KMS-11 (cell line): ENCODE results near the gene ITPR2.

ENCODE experiments used
- H2AFZ ChIP-seq: fragments of 200-600 bp; sonication (generic); 2 replicates; pipeline ENCODE4 v1.6.1; 2016; ENCODE audit warnings: antibody characterized with exemption, mixed run types, low read depth
- H3K27ac ChIP-seq: fragments of 200-600 bp; sonication (generic); 2 replicates; pipeline ENCODE4 v1.6.1; 2016; ENCODE audit warnings: mild to moderate bottlenecking, mixed run types
- H3K27me3 ChIP-seq: fragments of 200-600 bp; sonication (generic); 2 replicates; pipeline ENCODE4 v1.6.1; 2017; ENCODE audit warnings: mild to moderate bottlenecking, low read depth, mixed run types, moderate library complexity; ENCODE audit not compliant: insufficient read depth
- H3K36me3 ChIP-seq: fragments of 200-600 bp; sonication (generic); 2 replicates; pipeline ENCODE4 v1.6.1; 2017; ENCODE audit warnings: mild to moderate bottlenecking, mixed run types; ENCODE audit not compliant: insufficient read depth
- H3K4me1 ChIP-seq: fragments of 200-600 bp; sonication (generic); 2 replicates; pipeline ENCODE4 v1.6.1; 2016; ENCODE audit warnings: mild to moderate bottlenecking, low read depth, mixed run types; ENCODE audit not compliant: poor library complexity, severe bottlenecking
- H3K4me2 ChIP-seq: fragments of 200-600 bp; sonication (generic); 2 replicates; pipeline ENCODE4 v1.7.0; 2016; ENCODE audit warnings: mild to moderate bottlenecking, mixed run types
- H3K4me3 ChIP-seq: fragments of 200-600 bp; sonication (generic); IDR thresholded peaks from 2 replicates; pipeline ENCODE4 v1.6.1; 2017; ENCODE audit warnings: low read depth, low read length, mixed read lengths; ENCODE audit not compliant: insufficient read depth
- H3K79me2 ChIP-seq: fragments of 200-600 bp; sonication (generic); 2 replicates; pipeline ENCODE4 v1.6.1; 2016; ENCODE audit warnings: low read depth, mixed run types; ENCODE audit not compliant: insufficient read depth
- H3K9ac ChIP-seq: fragments of 200-600 bp; sonication (generic); 2 replicates; pipeline ENCODE4 v1.6.1; 2016; ENCODE audit warnings: mild to moderate bottlenecking, mixed run types
- H4K20me1 ChIP-seq: fragments of 200-600 bp; sonication (generic); 2 replicates; pipeline ENCODE4 v1.6.1; 2016; ENCODE audit warnings: mild to moderate bottlenecking, mixed run types; ENCODE audit not compliant: insufficient read depth
- TF ChIP-seq, protein P1 (sequence below): fragments of 200-600 bp; sonication (generic); conservative IDR thresholded peaks from 2 replicates; pipeline ENCODE4 v1.6.1; 2017; ENCODE audit warnings: low read depth, mild to moderate bottlenecking, antibody characterized with exemption, low read length, moderate library complexity, mixed read lengths

The ITPR2 gene

DNA sequence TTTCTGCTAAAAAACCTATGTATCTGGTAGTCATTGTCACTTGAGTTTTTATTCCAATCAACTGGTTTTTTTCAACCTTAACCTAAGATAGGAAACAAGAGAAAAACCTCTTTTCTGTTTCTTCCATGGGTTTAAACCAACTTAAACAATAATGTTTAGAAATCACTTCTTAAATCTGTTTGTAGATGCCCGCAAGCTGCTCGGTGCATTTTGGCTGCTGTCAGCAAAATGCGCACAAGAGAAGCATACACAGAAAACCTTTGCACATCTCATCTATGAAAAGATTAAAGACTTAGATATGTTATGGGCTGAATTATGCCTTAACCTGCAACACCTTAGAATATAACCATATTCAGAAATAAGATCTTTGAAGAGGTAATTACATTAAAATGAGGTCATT, 299.8 kb downstream of the ITPR2 start:
- no peaks in the 10 kb centered on the region for H3K27me3 ChIP-seq
- no peaks in the 10 kb centered on the region for H3K79me2 ChIP-seq
- H3K27ac ChIP-seq, result no peak overlapping the region
- TF ChIP-seq, protein P1, sequence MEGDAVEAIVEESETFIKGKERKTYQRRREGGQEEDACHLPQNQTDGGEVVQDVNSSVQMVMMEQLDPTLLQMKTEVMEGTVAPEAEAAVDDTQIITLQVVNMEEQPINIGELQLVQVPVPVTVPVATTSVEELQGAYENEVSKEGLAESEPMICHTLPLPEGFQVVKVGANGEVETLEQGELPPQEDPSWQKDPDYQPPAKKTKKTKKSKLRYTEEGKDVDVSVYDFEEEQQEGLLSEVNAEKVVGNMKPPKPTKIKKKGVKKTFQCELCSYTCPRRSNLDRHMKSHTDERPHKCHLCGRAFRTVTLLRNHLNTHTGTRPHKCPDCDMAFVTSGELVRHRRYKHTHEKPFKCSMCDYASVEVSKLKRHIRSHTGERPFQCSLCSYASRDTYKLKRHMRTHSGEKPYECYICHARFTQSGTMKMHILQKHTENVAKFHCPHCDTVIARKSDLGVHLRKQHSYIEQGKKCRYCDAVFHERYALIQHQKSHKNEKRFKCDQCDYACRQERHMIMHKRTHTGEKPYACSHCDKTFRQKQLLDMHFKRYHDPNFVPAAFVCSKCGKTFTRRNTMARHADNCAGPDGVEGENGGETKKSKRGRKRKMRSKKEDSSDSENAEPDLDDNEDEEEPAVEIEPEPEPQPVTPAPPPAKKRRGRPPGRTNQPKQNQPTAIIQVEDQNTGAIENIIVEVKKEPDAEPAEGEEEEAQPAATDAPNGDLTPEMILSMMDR, result no peak
- H3K9ac ChIP-seq, result no peak overlapping the region
- no peaks in the 10 kb centered on the region for H3K4me1 ChIP-seq
- H3K4me2 ChIP-seq, result no peak overlapping the region
- no peaks in the 10 kb centered on the region for H3K36me3 ChIP-seq
- no peaks in the 10 kb centered on the region for H4K20me1 ChIP-seq
- H2AFZ ChIP-seq, result no peak overlapping the region
- no peak overlapping the region for H3K4me3 ChIP-seq

DNA sequence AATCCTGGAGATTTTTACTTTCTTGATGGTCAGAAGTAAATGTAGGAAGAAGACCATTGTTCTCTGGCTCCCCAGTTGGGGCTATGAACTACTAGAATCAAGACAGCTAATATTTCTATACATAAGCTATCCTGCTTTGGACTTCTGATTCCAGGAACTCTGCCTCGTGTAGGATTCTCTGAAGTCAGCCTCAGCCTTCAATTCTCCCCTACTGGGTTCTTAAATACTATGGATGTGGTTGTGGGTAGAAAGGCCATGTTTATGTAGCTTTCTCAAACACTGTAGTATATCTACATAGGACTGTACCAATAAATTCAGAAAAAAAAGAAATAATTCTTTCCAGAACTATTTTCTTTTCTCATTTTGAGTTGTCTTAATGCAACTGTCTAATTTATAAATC, 302.5 kb downstream of the ITPR2 start:
- Histone ChIP-seq H4K20me1 (no peaks in the 10 kb centered on the region), H3K4me1 (no peaks in the 10 kb centered on the region), H3K4me2 (no peak overlapping the region), H3K36me3 (no peaks in the 10 kb centered on the region), H2AFZ (no peak overlapping the region), H3K4me3 (no peak overlapping the region), H3K79me2 (no peaks in the 10 kb centered on the region), H3K27me3 (no peaks in the 10 kb centered on the region), H3K27ac (no peak overlapping the region), H3K9ac (no peak overlapping the region)
- TF ChIP-seq, protein P1, result no peak

DNA sequence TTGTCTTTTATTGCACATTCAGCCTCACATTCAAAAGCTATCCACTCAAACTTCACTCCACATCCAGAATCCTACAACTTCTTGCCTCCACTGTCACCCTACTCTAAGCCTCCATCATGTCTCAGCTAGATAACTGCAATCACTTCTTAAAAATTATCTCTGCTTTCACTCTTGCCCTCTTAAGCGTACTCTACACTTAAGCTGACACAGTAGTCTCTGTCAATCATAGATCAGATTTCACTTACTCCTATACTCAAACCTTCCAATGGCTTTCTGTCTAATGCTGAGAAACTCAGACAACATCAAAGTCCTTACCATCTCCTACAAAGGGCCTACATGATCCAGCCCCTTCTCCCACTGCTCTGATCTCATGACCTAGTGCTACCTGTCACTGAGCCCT, 304.1 kb downstream of the ITPR2 start:
- no peak overlapping the region for H3K4me2 ChIP-seq
- H3K27me3 ChIP-seq, result no peaks in the 10 kb centered on the region
- no peak overlapping the region for H3K27ac ChIP-seq
- TF ChIP-seq, protein P1, result no peak
- H4K20me1 ChIP-seq, result no peaks in the 10 kb centered on the region
- H3K4me3 ChIP-seq, result no peak overlapping the region
- no peaks in the 10 kb centered on the region for H3K36me3 ChIP-seq
- no peak overlapping the region for H2AFZ ChIP-seq
- no peak overlapping the region for H3K9ac ChIP-seq
- no peaks in the 10 kb centered on the region for H3K79me2 ChIP-seq
- H3K4me1 ChIP-seq, result no peaks in the 10 kb centered on the region

DNA sequence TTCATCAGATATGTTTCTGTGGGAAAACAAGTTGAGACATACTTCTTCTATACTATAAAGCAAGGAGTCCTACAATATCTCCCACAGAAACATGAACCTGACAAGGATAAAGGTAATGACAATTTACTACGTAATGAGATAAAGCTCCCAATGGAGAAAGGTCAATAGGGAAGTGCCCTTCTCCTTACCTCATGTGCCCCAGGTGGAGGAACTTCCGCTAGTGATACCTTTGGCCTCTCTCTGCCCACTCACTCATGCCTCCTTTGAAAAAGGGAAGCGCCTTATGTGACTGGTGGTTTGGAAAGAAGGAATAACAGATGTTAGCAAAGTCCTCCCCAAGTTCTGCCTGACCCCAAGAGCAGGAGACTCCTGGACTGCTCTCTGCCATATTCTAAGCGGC, 305.3 kb downstream of the ITPR2 start:
- Histone ChIP-seq H2AFZ (no peak overlapping the region), H3K27me3 (no peaks in the 10 kb centered on the region), H3K36me3 (no peaks in the 10 kb centered on the region), H3K79me2 (no peaks in the 10 kb centered on the region), H3K4me3 (no peak overlapping the region), H4K20me1 (no peaks in the 10 kb centered on the region), H3K9ac (no peak overlapping the region), H3K4me1 (no peaks in the 10 kb centered on the region), H3K4me2 (no peak overlapping the region), H3K27ac (no peak overlapping the region)
- TF ChIP-seq, protein P1, result no peak
